SH-SY5Y (cell line): ENCODE measurements around the gene HERC6.

ENCODE experiments used
- GATA2 ChIP-seq: IDR thresholded peaks from 2 replicates; pipeline ENCODE4 v1.6.1; 2011; ENCODE audit warnings: mild to moderate bottlenecking, low read depth, low read length
- GATA3 ChIP-seq: IDR thresholded peaks from 2 replicates; pipeline ENCODE4 v1.6.1; 2011; ENCODE audit warnings: low read depth, mild to moderate bottlenecking, low read length, moderate library complexity

DNA sequence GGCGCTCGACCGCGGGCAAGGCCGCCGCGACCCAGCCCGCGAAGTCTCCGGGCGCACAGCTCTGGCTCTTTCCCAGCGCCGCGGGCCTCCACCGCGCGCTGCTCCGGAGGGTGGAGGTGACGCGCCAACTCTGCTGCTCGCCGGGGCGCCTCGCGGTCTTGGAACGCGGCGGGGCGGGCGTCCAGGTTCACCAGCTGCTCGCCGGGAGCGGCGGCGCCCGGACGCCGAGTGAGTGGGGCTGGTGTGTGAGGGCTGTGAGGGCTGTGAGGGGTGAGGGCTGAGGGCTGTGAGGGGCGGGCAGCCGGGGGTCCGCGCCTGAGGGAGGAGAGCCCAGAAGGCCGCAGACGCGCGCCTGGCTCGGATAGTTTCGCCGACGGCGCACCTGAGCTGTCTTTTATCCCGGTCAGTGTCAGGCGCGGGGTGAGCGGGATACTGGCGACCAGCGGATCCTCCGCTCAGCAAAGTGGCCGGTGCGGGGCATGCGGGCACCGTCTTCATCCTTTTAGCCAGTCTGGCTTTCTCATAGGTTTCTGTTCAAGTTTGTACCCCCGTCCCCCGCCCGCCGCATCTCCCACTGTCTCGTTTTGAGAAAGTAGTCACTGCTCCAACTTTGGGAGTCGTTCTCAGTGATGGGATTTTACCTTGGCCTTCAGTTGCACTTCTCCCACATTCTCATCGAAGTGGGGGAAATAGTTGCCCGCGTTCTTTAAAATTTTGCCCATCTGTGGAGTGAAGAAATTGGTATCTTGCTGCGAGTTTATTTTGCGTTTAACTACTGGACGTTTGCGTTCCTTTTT, 78.9 kb downstream of the HERC6 start:
- TF ChIP-seq GATA2, result no peak
- TF ChIP-seq GATA3, result no peak
